Loucy (cell line): ENCODE measurements around the gene TREML1.

Experiments
- CTCF ChIP-seq: fragments of 200-600 bp; sonication (generic); conservative IDR thresholded peaks from 2 replicates; pipeline ENCODE4 v1.5.1; 2014; ENCODE audit warnings: mild to moderate bottlenecking, antibody characterized with exemption, low read length
- EZH2phosphoT487 ChIP-seq: fragments of 200-600 bp; IDR thresholded peaks from 2 replicates; pipeline ENCODE4 v1.6.1; 2018; ENCODE audit warnings: antibody characterized with exemption, mild to moderate bottlenecking, moderate library complexity, borderline replicate concordance

- TF ChIP-seq EZH2phosphoT487, result no peak
- TF ChIP-seq CTCF, result no peak
Measured at GRCh38 chr6:41163419-41163717, 9.2 kb upstream of the TREML1 start.
